Glutamatergic neuron (in vitro differentiated cells): ENCODE results near the gene HUWE1. TPM values are rescaled to one million over a fixed set of nuclear protein-coding genes. Genes with fewer than 3 reads are reported as not detected.

Source experiments
- DNase-seq: peaks from one replicate; pipeline ENCODE4 v3.0.0; 2022
- H3K27ac Mint-ChIP-seq: one replicate; pipeline ENCODE4 v1.8.0; 2020; ENCODE audit warnings: mild to moderate bottlenecking, mixed read lengths, inconsistent platforms; ENCODE audit not compliant: unreplicated experiment
- H3K27me3 Mint-ChIP-seq: one replicate; pipeline ENCODE4 v1.8.0; 2020; ENCODE audit warnings: mild to moderate bottlenecking, moderate library complexity, mixed read lengths, inconsistent platforms; ENCODE audit not compliant: unreplicated experiment
- H3K36me3 Mint-ChIP-seq: one replicate; pipeline ENCODE4 v1.8.0; 2020; ENCODE audit warnings: mild to moderate bottlenecking, mixed read lengths, inconsistent platforms; ENCODE audit not compliant: unreplicated experiment
- H3K4me1 Mint-ChIP-seq: one replicate; pipeline ENCODE4 v1.8.0; 2020; ENCODE audit warnings: mild to moderate bottlenecking, low read depth, mixed read lengths, inconsistent platforms; ENCODE audit not compliant: unreplicated experiment
- H3K4me3 Mint-ChIP-seq: one replicate; pipeline ENCODE4 v1.8.0; 2020; ENCODE audit warnings: mild to moderate bottlenecking, mixed read lengths, inconsistent platforms; ENCODE audit not compliant: unreplicated experiment
- H3K9me3 Mint-ChIP-seq: one replicate; pipeline ENCODE4 v1.8.0; 2020; ENCODE audit warnings: mild to moderate bottlenecking, moderate library complexity, mixed read lengths, inconsistent platforms; ENCODE audit not compliant: unreplicated experiment
- CTCF ChIP-seq: fragments of 200-600 bp; sonication (generic); IDR thresholded peaks from one replicate; pipeline ENCODE4 v1.5.0; 2021; ENCODE audit not compliant: partially characterized antibody, unreplicated experiment
- total RNA-seq: library from RNA; stranded (reverse); fragmentation: NEBNext Ultra II Directional; extraction: Animal tissue kit (Norgen Biotek cat#: 25700); gene quantifications from one replicate; pipeline ENCODE4 v1.2.1, GENCODE V29; 2021; ENCODE audit not compliant: unreplicated experiment

Gene HUWE1
- total RNA-seq, 1 donor from 2014 or later, result 311 TPM

GRCh38 chrX:53660004-53660403 lies 26.5 kb downstream of the HUWE1 start:
- Mint-ChIP-seq H3K4me3 (no peak overlapping the region), H3K27me3 (no peaks in the 10 kb centered on the region), H3K36me3 (no peaks in the 10 kb centered on the region), H3K9me3 (no peaks in the 10 kb centered on the region), H3K4me1 (peaks cover 2% of the 10 kb centered on the region), H3K27ac (no peak overlapping the region)
- no peak for TF ChIP-seq CTCF
- no peak for DNase-seq

GRCh38 chrX:53659039-53659438 lies 27.5 kb downstream of the HUWE1 start:
- no peaks in the 10 kb centered on the region for H3K9me3 Mint-ChIP-seq
- no peak for DNase-seq
- no peak overlapping the region for H3K27ac Mint-ChIP-seq
- H3K4me3 Mint-ChIP-seq, result no peak overlapping the region
- peaks cover 2% of the 10 kb centered on the region for H3K4me1 Mint-ChIP-seq
- no peaks in the 10 kb centered on the region for H3K36me3 Mint-ChIP-seq
- no peaks in the 10 kb centered on the region for H3K27me3 Mint-ChIP-seq
- no peak for TF ChIP-seq CTCF

GRCh38 chrX:53656845-53657244 lies 29.7 kb downstream of the HUWE1 start:
- Mint-ChIP-seq H3K36me3 (no peaks in the 10 kb centered on the region), H3K4me3 (no peak overlapping the region), H3K27ac (no peak overlapping the region), H3K27me3 (no peaks in the 10 kb centered on the region), H3K9me3 (no peaks in the 10 kb centered on the region), H3K4me1 (peaks cover 2% of the 10 kb centered on the region)
- no peak for DNase-seq
- no peak for TF ChIP-seq CTCF

- Mint-ChIP-seq H3K4me3 (no peak overlapping the region), H3K36me3 (no peaks in the 10 kb centered on the region), H3K9me3 (no peaks in the 10 kb centered on the region), H3K27ac (no peak overlapping the region), H3K4me1 (peaks cover 2% of the 10 kb centered on the region), H3K27me3 (peaks cover 3% of the 10 kb centered on the region)
- no peak for DNase-seq
- no peak for TF ChIP-seq CTCF
Observed at GRCh38 chrX:53654376-53654775, 32.1 kb downstream of the HUWE1 start.

- Mint-ChIP-seq H3K9me3 (no peaks in the 10 kb centered on the region), H3K4me3 (no peak overlapping the region), H3K27ac (no peak overlapping the region), H3K4me1 (no peaks in the 10 kb centered on the region), H3K36me3 (no peaks in the 10 kb centered on the region), H3K27me3 (no peaks in the 10 kb centered on the region)
- no peak for DNase-seq
- no peak for TF ChIP-seq CTCF
Observed at GRCh38 chrX:53644751-53645150, 41.8 kb downstream of the HUWE1 start.
